Esophagus squamous epithelium (tissue), 5 donors: ENCODE measurements around the gene MOCOS. TPM values are rescaled to one million over a fixed set of nuclear protein-coding genes. Genes with fewer than 3 reads are reported as not detected.

Experiments
- DNase-seq: peaks from one replicate; lab custom pipeline; 2025; lab: John Stamatoyannopoulos, UW
- H3K27ac ChIP-seq, 4 donors: fragments of 200-600 bp; sonication (generic); one replicate each; pipeline ENCODE4 v1.5.1; 2016 to 2019; ENCODE audit warnings: mild to moderate bottlenecking in 1 of 4
- H3K27me3 ChIP-seq, 4 donors: fragments of 200-600 bp; sonication (generic); 1 replicate in 3 of 4; 2 replicates in 1 of 4; pipeline versions ENCODE4 v1.5.1 to v1.6.0; 2017 to 2021; ENCODE audit warnings: antibody characterized with exemption in 1 of 4
- H3K36me3 ChIP-seq, 3 donors: fragments of 200-600 bp; sonication (generic); one replicate each; pipeline ENCODE4 v1.5.1; 2016 to 2019
- H3K4me1 ChIP-seq, 3 donors: fragments of 200-600 bp; sonication (generic); one replicate each; pipeline ENCODE4 v1.5.1; 2017 to 2019
- H3K4me3 ChIP-seq, 4 donors: fragments of 200-600 bp; sonication (generic); 1 replicate in 3 of 4; 2 replicates in 1 of 4; pipeline ENCODE4 v1.5.1; 2016 to 2019; ENCODE audit warnings: mild to moderate bottlenecking in 2 of 4, moderate library complexity in 1 of 4
- H3K9me3 ChIP-seq, 3 donors: fragments of 200-600 bp; sonication (generic); one replicate each; pipeline ENCODE4 v1.5.1; 2016 to 2019
- CTCF ChIP-seq, 6 experiments: fragments of 450-650 bp in 4 of 6; fragments of 200-600 bp in 2 of 6; sonication (generic) in 2 of 6; IDR thresholded peaks; one replicate each; pipeline ENCODE4 v1.5.1; 2016 to 2019; ENCODE audit warnings: antibody characterized with exemption in 6 of 6, mild to moderate bottlenecking in 4 of 6, moderate library complexity in 4 of 6
- POLR2A ChIP-seq, 4 donors: fragments of 450-650 bp; IDR thresholded peaks; one replicate each; pipeline ENCODE4 v1.6.1; 2017; ENCODE audit warnings: antibody characterized with exemption in 4 of 4, mild to moderate bottlenecking in 4 of 4, moderate library complexity in 3 of 4
- WGBS, 2 donors: methylation state at CpG; one replicate each; pipeline ENCODE4 v1.1.5; 2018; 5-methylcytosine and 5-hydroxymethylcytosine counted together
- intact Hi-C: fragments of 100-400 bp; cut with DNase I; formaldehyde crosslinking; loops from one replicate; pipeline ENCODE4 v1.15.0; 2022
- total RNA-seq, 4 donors: library from RNA; depleted of rRNA; stranded (reverse); fragments of >200 nt; gene quantifications; one replicate each; pipeline ENCODE4 v1.1.0, GENCODE V29; 2016
- donor health status: DM: yes; HTN: yes; CAD: no.

MOCOS gene
- total RNA-seq, 4 donors from 2014 or later = 4.4 to 11.8 (median 7.0) TPM

GRCh38 chr18:36275561-36275960 lies 88.3 kb downstream of the MOCOS start:
- TF ChIP-seq POLR2A (IDR thresholded peaks at IDR 0.05) = no peak
- no peak for DNase-seq
- Histone ChIP-seq H3K4me3 (no peak overlapping the region), H3K4me1 (no peaks in the 10 kb centered on the region), H3K27me3 (peaks cover 0 to 4% (median 0%) of the 10 kb centered on the region in 4 donors), H3K36me3 (no peaks in the 10 kb centered on the region), H3K9me3 (no peaks in the 10 kb centered on the region), H3K27ac (no peak overlapping the region)
- intact Hi-C loops = no loop called here
- 90 to 91% methylated on average over 1 of the region's 1 CpG for WGBS, 2 donors

- intact Hi-C loops = no loop called here
- H3K9me3 ChIP-seq = no peaks in the 10 kb centered on the region
- no peak for DNase-seq
- H3K4me1 ChIP-seq = no peaks in the 10 kb centered on the region
- H3K27me3 ChIP-seq = peaks cover 0 to 17% (median 0%) of the 10 kb centered on the region in 4 donors
- H3K36me3 ChIP-seq = no peaks in the 10 kb centered on the region
- no peak overlapping the region for H3K4me3 ChIP-seq
- no peak for TF ChIP-seq POLR2A (IDR thresholded peaks at IDR 0.05)
- TF ChIP-seq CTCF (IDR thresholded peaks at IDR 0.05) = no peak
- WGBS, 2 donors = 63 to 71% methylated on average over 3 of the region's 3 CpGs
- no peak overlapping the region for H3K27ac ChIP-seq
These were observed 91.7 kb downstream of the MOCOS start for GRCh38 chr18:36279001-36279400.

- Histone ChIP-seq H3K4me3 (no peak overlapping the region), H3K36me3 (no peaks in the 10 kb centered on the region), H3K27me3 (peaks cover 0 to 26% (median 0%) of the 10 kb centered on the region in 4 donors), H3K27ac (no peak overlapping the region), H3K9me3 (no peaks in the 10 kb centered on the region), H3K4me1 (no peaks in the 10 kb centered on the region)
- DNase-seq = no peak
- TF ChIP-seq POLR2A (IDR thresholded peaks at IDR 0.05) (no peak), CTCF (IDR thresholded peaks at IDR 0.05) (no peak)
- WGBS, 2 donors = 52 to 54% methylated on average over 3 of the region's 3 CpGs
- intact Hi-C loops = loop anchor here (5.0 to 10.0 kb wide), 2 partner anchors 180 to 267 kb away; no protein-coding TSS in a partner anchor
These were observed 94.6 kb downstream of the MOCOS start for GRCh38 chr18:36281936-36282335.

GRCh38 chr18:36283448-36283847 lies 96.2 kb downstream of the MOCOS start:
- no peak overlapping the region for H3K4me3 ChIP-seq
- peaks cover 0 to 4% (median 3%) of the 10 kb centered on the region in 3 donors for H3K9me3 ChIP-seq
- no peak for TF ChIP-seq CTCF (IDR thresholded peaks at IDR 0.05)
- no peak for TF ChIP-seq POLR2A (IDR thresholded peaks at IDR 0.05)
- H3K4me1 ChIP-seq = no peaks in the 10 kb centered on the region
- intact Hi-C loops = loop anchor here (5.0 to 10.0 kb wide), 2 partner anchors 181 to 269 kb away; no protein-coding TSS in a partner anchor
- H3K36me3 ChIP-seq = no peaks in the 10 kb centered on the region
- DNase-seq = no peak
- peaks cover 0 to 34% (median 0%) of the 10 kb centered on the region in 4 donors for H3K27me3 ChIP-seq
- WGBS, 2 donors = 76 to 83% methylated on average over 2 to 5 of the region's 6 CpGs
- no peak overlapping the region for H3K27ac ChIP-seq

- Histone ChIP-seq H3K27ac (no peak overlapping the region), H3K4me1 (no peaks in the 10 kb centered on the region), H3K9me3 (peaks cover 0 to 13% (median 10%) of the 10 kb centered on the region in 3 donors), H3K27me3 (peaks cover 0 to 38% (median 0%) of the 10 kb centered on the region in 4 donors), H3K4me3 (no peak overlapping the region), H3K36me3 (no peaks in the 10 kb centered on the region)
- no peak for DNase-seq
- no peak for TF ChIP-seq POLR2A (IDR thresholded peaks at IDR 0.05)
- no peak for TF ChIP-seq CTCF (IDR thresholded peaks at IDR 0.05)
- 64 to 90% methylated on average over 3 to 4 of the region's 4 CpGs for WGBS, 2 donors
- intact Hi-C loops = loop anchor here (5.0 to 10.0 kb wide), 2 partner anchors 182 to 269 kb away; no protein-coding TSS in a partner anchor
These were observed 97.0 kb downstream of the MOCOS start for GRCh38 chr18:36284268-36284667.
